H7 (cell line): ENCODE measurements around the gene TMCC1. TPM values are rescaled to one million over a fixed set of nuclear protein-coding genes. Genes with fewer than 3 reads are reported as not detected.

ENCODE experiments used
- DNase-seq: peaks from one replicate; pipeline ENCODE4 v3.0.0; 2012
- H3K27me3 ChIP-seq: 2 replicates; pipeline ENCODE4 v1.6.0; 2011; ENCODE audit warnings: mild to moderate bottlenecking, low read length; ENCODE audit not compliant: control insufficient read depth, insufficient read depth
- H3K36me3 ChIP-seq: replicated peaks from 2 replicates; pipeline ENCODE4 v1.5.1; 2011; ENCODE audit warnings: low read length; ENCODE audit not compliant: control insufficient read depth, insufficient read depth
- H3K4me3 ChIP-seq: 2 replicates; pipeline ENCODE4 v1.5.1; 2011; ENCODE audit warnings: low read depth, mild to moderate bottlenecking, control low read depth, low read length, moderate library complexity; ENCODE audit not compliant: insufficient read depth
- total RNA-seq: library from RNA; depleted of rRNA; stranded (reverse); fragments of >200 nt; shearing (Covaris generic); gene quantifications from 2 replicates; pipeline ENCODE4 v1.2.3, GENCODE V29; 2014

The TMCC1 gene
- total RNA-seq, 1 experiment from 2014 or later = 24.5 TPM

- H3K4me3 ChIP-seq = peak overlapping the region; percentile 3; the same call in 1 of the 2 replicates
- DNase-seq = peak; percentile 68
- no peaks in the 10 kb centered on the region for H3K27me3 ChIP-seq
- H3K36me3 ChIP-seq = no peaks in the 10 kb centered on the region
Measured at GRCh38 chr3:129794311-129795185, 99.0 kb downstream of the TMCC1 start.

DNA sequence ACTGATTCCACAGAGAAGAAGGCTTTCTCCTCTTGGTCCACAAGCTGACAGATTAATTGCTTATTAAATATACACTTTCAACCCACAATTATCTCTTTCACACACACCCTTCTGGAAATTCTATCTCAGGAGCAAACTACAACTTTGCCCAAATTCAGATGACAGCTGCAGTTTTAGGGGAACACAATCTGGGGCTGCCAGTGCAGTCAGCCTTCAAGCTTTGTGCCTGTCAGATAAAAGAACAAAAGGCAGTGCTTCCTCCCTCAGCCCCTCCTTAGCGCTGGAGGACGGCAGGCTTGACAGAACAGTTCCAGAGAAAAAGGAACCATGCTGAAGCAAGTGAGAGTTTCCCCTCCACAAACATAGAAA lies 99.6 kb downstream of the TMCC1 start:
- H3K36me3 ChIP-seq = no peaks in the 10 kb centered on the region
- H3K27me3 ChIP-seq = no peaks in the 10 kb centered on the region
- peak; percentile 43 for DNase-seq
- no peak overlapping the region for H3K4me3 ChIP-seq

DNA sequence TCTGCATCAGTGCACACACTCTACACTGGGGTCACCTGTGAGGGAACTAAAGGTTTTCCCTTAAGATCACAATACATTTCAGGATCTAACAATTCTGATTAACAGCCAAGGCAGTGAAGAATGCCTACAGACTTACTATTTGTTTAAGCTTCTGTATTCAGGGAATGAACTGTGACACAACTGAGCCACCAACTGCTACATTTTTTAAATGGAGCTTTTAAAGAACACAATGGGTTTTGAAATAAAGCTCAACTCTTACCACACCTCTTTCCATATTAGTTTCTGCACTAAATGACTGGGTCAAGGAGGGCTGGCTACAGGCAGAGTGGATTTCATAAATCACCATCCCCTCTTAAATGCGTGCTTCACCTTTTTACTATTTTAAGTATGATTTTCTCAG lies 100.2 kb downstream of the TMCC1 start:
- H3K36me3 ChIP-seq = no peaks in the 10 kb centered on the region
- DNase-seq = no peak

GRCh38 chr3:129783470-129783869 lies 110.0 kb downstream of the TMCC1 start:
- Histone ChIP-seq H3K4me3 (no peak overlapping the region), H3K27me3 (no peaks in the 10 kb centered on the region), H3K36me3 (no peaks in the 10 kb centered on the region)
- no peak for DNase-seq

More for the DNA sequence above, 100.2 kb downstream of the TMCC1 start:
- H3K27me3 ChIP-seq = no peaks in the 10 kb centered on the region
- no peak overlapping the region for H3K4me3 ChIP-seq

- no peaks in the 10 kb centered on the region for H3K36me3 ChIP-seq
- no peaks in the 10 kb centered on the region for H3K27me3 ChIP-seq
- DNase-seq = no peak
- H3K4me3 ChIP-seq = no peak overlapping the region
Measured at GRCh38 chr3:129778871-129779270, 114.6 kb downstream of the TMCC1 start.

- DNase-seq = no peak
- no peaks in the 10 kb centered on the region for H3K27me3 ChIP-seq
- no peaks in the 10 kb centered on the region for H3K36me3 ChIP-seq
- no peak overlapping the region for H3K4me3 ChIP-seq
Measured at GRCh38 chr3:129777806-129778205, 115.7 kb downstream of the TMCC1 start.

DNA sequence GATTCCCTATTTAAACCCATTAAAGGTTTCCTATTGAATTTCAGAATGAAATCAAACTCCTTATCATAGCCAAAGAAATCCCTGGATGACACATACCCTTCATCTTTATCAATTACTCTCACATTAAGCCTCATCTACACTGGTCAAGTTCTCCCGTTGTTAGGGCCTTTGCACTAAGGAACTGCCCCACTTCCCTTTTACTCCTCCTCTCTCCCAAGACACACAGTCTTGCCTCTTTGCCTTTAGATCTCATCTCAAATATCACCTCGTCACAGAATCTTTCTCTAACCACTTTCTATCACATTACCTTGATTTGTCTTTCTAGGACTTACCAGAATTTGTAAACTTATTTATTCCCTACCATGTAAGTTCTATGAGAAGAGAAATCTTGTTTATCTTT lies 117.6 kb downstream of the TMCC1 start:
- Histone ChIP-seq H3K36me3 (no peaks in the 10 kb centered on the region), H3K27me3 (no peaks in the 10 kb centered on the region), H3K4me3 (no peak overlapping the region)
- DNase-seq = no peak

GRCh38 chr3:129773691-129774663 lies 119.5 kb downstream of the TMCC1 start:
- no peaks in the 10 kb centered on the region for H3K36me3 ChIP-seq
- H3K27me3 ChIP-seq = no peaks in the 10 kb centered on the region
- no peak overlapping the region for H3K4me3 ChIP-seq
- no peak for DNase-seq

DNA sequence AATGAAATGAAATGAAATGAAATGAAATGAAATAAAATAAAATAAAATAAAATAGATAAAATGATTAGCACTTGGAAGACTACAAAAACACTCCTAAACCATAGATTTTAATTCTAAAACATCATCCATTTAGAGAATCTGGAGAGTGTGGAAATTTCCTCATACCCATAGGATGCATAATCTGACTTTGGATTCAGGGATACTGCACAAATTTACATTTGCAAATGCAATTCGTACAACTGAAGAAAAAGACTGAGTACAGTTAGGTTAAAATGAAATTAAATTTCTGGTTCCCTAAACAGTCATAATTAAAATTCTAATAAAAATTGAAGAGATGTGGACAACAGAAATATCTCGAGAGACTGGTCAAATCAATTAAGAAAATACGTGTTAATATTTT lies 122.9 kb downstream of the TMCC1 start:
- DNase-seq = no peak
- Histone ChIP-seq H3K27me3 (no peaks in the 10 kb centered on the region), H3K4me3 (no peak overlapping the region), H3K36me3 (no peaks in the 10 kb centered on the region)

DNA sequence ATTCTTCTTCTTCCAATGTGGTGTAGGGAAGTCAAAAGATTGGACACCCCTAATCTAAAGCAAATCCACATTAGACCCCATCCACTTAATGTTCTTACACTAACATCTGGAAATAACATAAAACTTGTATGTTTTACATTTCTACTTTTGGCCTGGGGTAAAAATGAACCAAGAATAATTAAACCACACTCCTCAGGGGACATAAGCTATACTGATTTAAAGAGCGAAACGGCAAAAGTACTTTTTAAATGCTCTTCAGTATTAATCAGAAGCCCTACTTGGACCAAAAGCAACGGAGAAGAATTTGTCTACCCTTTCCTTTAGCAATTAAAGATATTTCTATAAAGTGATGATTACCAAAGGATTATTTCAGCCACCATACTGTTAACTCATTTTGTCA lies 123.9 kb downstream of the TMCC1 start:
- Histone ChIP-seq H3K36me3 (no peaks in the 10 kb centered on the region), H3K27me3 (no peaks in the 10 kb centered on the region), H3K4me3 (no peak overlapping the region)
- no peak for DNase-seq

DNA sequence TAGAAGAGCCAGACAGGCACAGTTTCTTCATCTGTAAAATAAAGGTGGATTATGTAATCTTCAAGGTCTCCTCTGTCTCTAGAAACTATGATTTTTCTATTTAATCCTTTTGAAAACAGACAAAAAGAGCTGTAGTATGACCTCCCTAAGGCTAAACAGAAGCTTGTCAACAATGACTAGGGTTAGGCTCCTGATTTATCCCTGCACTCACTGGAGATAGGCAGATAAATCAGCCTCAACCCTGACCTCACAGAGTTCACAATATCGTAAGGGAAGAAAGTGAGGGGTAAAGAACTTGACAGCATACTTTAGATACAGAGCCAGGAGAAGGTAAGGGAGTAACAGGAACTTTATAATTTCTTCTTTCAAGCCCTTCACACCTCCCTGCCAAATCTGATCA lies 124.8 kb downstream of the TMCC1 start:
- Histone ChIP-seq H3K36me3 (no peaks in the 10 kb centered on the region), H3K27me3 (no peaks in the 10 kb centered on the region), H3K4me3 (no peak overlapping the region)
- no peak for DNase-seq

DNA sequence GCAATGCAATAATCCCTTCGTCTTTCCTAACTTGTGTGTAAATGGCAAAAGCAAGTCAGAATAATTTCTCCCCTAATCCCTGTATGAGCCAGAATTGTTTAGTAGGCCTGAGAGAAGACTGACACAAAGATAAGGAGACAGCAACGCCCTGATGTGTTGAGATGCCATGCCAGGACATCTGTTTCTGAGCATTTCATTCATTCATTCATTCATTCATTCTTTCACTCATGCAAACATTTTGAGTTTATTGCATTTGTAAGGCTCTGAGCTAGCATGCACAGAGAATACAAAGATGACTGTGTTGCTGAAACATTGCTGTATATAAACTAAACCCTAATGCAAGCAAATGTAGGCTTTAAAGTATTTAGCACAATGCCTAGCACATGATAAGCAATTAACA lies 127.4 kb downstream of the TMCC1 start:
- Histone ChIP-seq H3K27me3 (no peaks in the 10 kb centered on the region), H3K4me3 (no peak overlapping the region), H3K36me3 (no peaks in the 10 kb centered on the region)
- no peak for DNase-seq

GRCh38 chr3:129764090-129764489 lies 129.4 kb downstream of the TMCC1 start:
- Histone ChIP-seq H3K27me3 (no peaks in the 10 kb centered on the region), H3K36me3 (no peaks in the 10 kb centered on the region), H3K4me3 (no peak overlapping the region)
- DNase-seq = no peak

DNA sequence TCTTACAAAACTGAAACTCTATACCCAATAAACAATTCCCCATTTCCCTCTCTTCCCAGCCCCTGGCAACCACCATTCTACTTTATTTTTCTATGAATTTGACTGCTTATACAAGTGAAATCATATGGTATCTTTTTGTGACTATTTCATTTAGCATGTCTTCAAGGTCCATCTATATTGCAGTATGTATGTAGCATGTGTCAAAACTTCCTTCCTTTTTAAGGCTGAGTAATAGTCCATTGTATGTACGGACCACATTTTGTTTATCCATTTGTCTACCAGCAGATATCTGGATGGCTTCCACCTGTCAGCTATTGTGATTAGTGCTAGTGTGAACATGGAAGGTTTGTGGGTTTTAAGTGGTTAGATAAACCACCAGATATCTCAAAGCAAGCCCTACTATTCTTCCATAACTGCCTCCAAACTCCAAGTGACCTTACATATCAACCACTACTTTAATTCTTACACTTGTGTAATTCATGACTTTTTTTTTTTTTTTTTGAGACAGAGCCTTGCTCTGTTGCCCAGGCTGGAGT lies 134.7 kb downstream of the TMCC1 start:
- H3K27me3 ChIP-seq = no peaks in the 10 kb centered on the region
- no peak for DNase-seq

More for the DNA sequence above, 134.7 kb downstream of the TMCC1 start:
- Histone ChIP-seq H3K36me3 (no peaks in the 10 kb centered on the region), H3K4me3 (no peak overlapping the region)
